PC-3 (cell line): ENCODE measurements around the gene PPARGC1A. TPM values are rescaled to one million over a fixed set of nuclear protein-coding genes. Genes with fewer than 3 reads are reported as not detected.

Experiments
- ATAC-seq: fragments of 200-7000 bp; cut with Tn5 transposase; 2 replicates; pipeline ENCODE4 v1.9.1; 2020; ENCODE audit warnings: mild to moderate bottlenecking, moderate library complexity
- BruUV-seq: library from RNA; stranded (reverse); fragments of 400-500 nt; replicated peaks from 2 replicates; lab custom pipeline; 2021; lab: Mats Ljungman, UMichigan
- CTCF ChIA-PET: fragments of 300-600 bp; sonication (Branson Sonifier 250); formaldehyde crosslinking; loops from one replicate; lab custom pipeline; 2022; ENCODE audit warnings: antibody characterized with exemption; lab: Charles Lee
- POLR2A ChIA-PET: fragments of 300-600 bp; sonication (Branson Sonifier 250); formaldehyde crosslinking; loops from one replicate; lab custom pipeline; 2022; ENCODE audit warnings: antibody characterized with exemption; ENCODE audit not compliant: unreplicated experiment; lab: Charles Lee
- DNase-seq: peaks from one replicate; pipeline ENCODE4 v3.0.0-alpha.2; 2015
- H2AFZ ChIP-seq: fragments of 300-600 bp; sonication (generic); 2 replicates; pipeline ENCODE4 v1.6.0; 2016; ENCODE audit warnings: antibody characterized with exemption, low read length
- H3F3A ChIP-seq: fragments of 300-600 bp; sonication (generic); one replicate; pipeline ENCODE4 v1.6.0; 2017; ENCODE audit warnings: antibody characterized with exemption, low read length, control low read depth, mild to moderate bottlenecking; ENCODE audit not compliant: unreplicated experiment
- H3K27ac ChIP-seq: fragments of 300-600 bp; sonication (generic); 2 replicates; pipeline ENCODE4 v1.5.1; 2016; ENCODE audit warnings: mild to moderate bottlenecking, low read length
- H3K27me3 ChIP-seq: fragments of 300-600 bp; sonication (generic); 2 replicates; pipeline ENCODE4 v1.6.1; 2016; ENCODE audit warnings: low read length, mixed read lengths
- H3K36me3 ChIP-seq: fragments of 300-600 bp; sonication (generic); 2 replicates; pipeline ENCODE4 v1.6.1; 2016; ENCODE audit warnings: low read depth, mixed run types, low read length, mixed read lengths
- H3K4me1 ChIP-seq: fragments of 300-600 bp; sonication (generic); 2 replicates; pipeline ENCODE4 v1.5.1; 2016; ENCODE audit warnings: low read length; ENCODE audit not compliant: insufficient read depth
- H3K4me2 ChIP-seq: fragments of 300-600 bp; sonication (generic); 2 replicates; pipeline ENCODE4 v1.6.0; 2016; ENCODE audit warnings: low read length
- H3K4me3 ChIP-seq: fragments of 300-600 bp; sonication (generic); 2 replicates; pipeline ENCODE4 v1.5.1; 2016; ENCODE audit warnings: mild to moderate bottlenecking, low read length, mixed read lengths
- H3K79me2 ChIP-seq: fragments of 300-600 bp; sonication (generic); 2 replicates; pipeline ENCODE4 v1.6.1; 2017; ENCODE audit warnings: low read length, mixed read lengths
- H3K9ac ChIP-seq: fragments of 300-600 bp; sonication (generic); 2 replicates; pipeline ENCODE4 v1.6.0; 2016; ENCODE audit warnings: mild to moderate bottlenecking, low read length
- H3K9me2 ChIP-seq: fragments of 300-600 bp; sonication (generic); replicated peaks from 2 replicates; pipeline ENCODE4 v1.6.1; 2016; ENCODE audit warnings: mixed run types, low read length, mixed read lengths
- H3K9me3 ChIP-seq: fragments of 300-600 bp; sonication (generic); 2 replicates; pipeline ENCODE4 v1.6.1; 2016; ENCODE audit warnings: low read length, mixed read lengths
- H4K20me1 ChIP-seq: fragments of 300-600 bp; sonication (generic); 2 replicates; pipeline ENCODE4 v1.6.1; 2016; ENCODE audit warnings: low read length, mixed read lengths
- EZH2 ChIP-seq: fragments of 300-600 bp; sonication (generic); IDR thresholded peaks from one replicate; pipeline ENCODE4 v1.6.1; 2017; ENCODE audit warnings: antibody characterized with exemption, mild to moderate bottlenecking, low read length; ENCODE audit not compliant: unreplicated experiment
- EZH2phosphoT487 ChIP-seq: fragments of 300-600 bp; sonication (generic); IDR thresholded peaks from 2 replicates; pipeline ENCODE4 v1.6.1; 2018; ENCODE audit warnings: mild to moderate bottlenecking, antibody characterized with exemption, low read length, borderline replicate concordance
- intact Hi-C: fragments of 100-400 bp; cut with micrococcal nuclease; formaldehyde crosslinking; loops from 2 replicates; pipeline ENCODE4 v1.9.0; 2023
- total RNA-seq: library from RNA; depleted of rRNA; stranded (reverse); fragments of >200 nt; gene quantifications from 2 replicates; pipeline ENCODE4 v1.2.3, GENCODE V29; 2014
- TF ChIP-seq, protein P1 (sequence below): fragments of 300-600 bp; sonication (generic); conservative IDR thresholded peaks from 2 replicates; pipeline ENCODE4 v1.5.1; 2017; ENCODE audit warnings: antibody characterized with exemption, low read depth, mild to moderate bottlenecking, low read length

Gene PPARGC1A
- total RNA-seq, 1 experiment from 2014 or later = not detected

DNA sequence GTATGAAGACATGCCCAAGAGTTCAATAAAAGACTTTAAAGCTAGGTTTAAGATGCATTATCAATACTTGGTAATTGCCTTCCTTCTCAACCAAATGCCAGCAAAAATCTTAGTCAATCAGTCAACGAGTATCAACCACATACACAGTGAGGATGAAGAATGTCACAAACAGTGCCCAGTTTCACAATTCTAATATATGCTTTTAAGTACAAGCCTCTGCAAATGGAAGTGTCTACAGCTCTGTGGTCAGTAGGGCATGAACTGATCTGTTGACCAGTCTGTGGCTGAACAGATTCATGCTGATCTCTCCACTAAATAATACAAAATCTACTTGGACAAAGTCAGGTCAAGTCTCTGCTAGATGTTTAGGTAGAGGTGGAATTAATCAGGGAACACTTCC, 27.9 kb downstream of the PPARGC1A start:
- no peak overlapping the region for H3K9ac ChIP-seq
- TF ChIP-seq EZH2 (no peak), EZH2phosphoT487 (no peak)
- TF ChIP-seq, protein P1, sequence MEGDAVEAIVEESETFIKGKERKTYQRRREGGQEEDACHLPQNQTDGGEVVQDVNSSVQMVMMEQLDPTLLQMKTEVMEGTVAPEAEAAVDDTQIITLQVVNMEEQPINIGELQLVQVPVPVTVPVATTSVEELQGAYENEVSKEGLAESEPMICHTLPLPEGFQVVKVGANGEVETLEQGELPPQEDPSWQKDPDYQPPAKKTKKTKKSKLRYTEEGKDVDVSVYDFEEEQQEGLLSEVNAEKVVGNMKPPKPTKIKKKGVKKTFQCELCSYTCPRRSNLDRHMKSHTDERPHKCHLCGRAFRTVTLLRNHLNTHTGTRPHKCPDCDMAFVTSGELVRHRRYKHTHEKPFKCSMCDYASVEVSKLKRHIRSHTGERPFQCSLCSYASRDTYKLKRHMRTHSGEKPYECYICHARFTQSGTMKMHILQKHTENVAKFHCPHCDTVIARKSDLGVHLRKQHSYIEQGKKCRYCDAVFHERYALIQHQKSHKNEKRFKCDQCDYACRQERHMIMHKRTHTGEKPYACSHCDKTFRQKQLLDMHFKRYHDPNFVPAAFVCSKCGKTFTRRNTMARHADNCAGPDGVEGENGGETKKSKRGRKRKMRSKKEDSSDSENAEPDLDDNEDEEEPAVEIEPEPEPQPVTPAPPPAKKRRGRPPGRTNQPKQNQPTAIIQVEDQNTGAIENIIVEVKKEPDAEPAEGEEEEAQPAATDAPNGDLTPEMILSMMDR = no peak
- H3K36me3 ChIP-seq = no peaks in the 10 kb centered on the region
- no peak overlapping the region for H2AFZ ChIP-seq
- H3K27me3 ChIP-seq = no peaks in the 10 kb centered on the region
- no peaks in the 10 kb centered on the region for H3K4me1 ChIP-seq
- H3K9me2 ChIP-seq = no peaks in the 10 kb centered on the region
- intact Hi-C loops = no loop called here
- ChIA-PET POLR2A (no interaction called here), CTCF (no interaction called here)
- no peaks in the 10 kb centered on the region for H3K9me3 ChIP-seq
- ATAC-seq (no peak), DNase-seq (no peak)
- no peaks in the 10 kb centered on the region for H4K20me1 ChIP-seq
- no peak overlapping the region for H3K4me3 ChIP-seq
- H3F3A ChIP-seq = no peaks in the 10 kb centered on the region
- no peaks in the 10 kb centered on the region for H3K79me2 ChIP-seq
- H3K27ac ChIP-seq = no peak overlapping the region
- H3K4me2 ChIP-seq = no peak overlapping the region
- no TSS peak for BruUV-seq

DNA sequence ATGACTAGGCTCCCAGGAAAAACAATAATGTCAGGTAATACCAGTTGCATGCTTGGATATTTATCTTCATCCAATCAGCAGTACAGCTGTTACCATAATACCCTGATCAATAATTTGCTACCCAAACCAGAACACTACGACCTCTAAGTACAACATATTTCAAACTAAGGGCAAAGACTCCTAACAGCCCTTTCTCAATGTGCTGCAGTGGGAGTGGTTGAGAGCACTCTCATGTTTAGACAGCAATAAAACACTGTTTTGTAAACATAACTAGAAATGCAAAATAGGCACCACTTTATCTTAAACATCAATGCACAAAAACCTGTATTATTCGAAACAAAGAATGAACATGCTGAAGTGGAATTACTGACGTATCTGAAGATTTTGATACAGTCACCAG, 28.9 kb downstream of the PPARGC1A start:
- intact Hi-C loops = no loop called here
- no peak for DNase-seq
- no peaks in the 10 kb centered on the region for H3K9me2 ChIP-seq
- CTCF ChIA-PET = no interaction called here
- H4K20me1 ChIP-seq = no peaks in the 10 kb centered on the region
- H3K4me1 ChIP-seq = no peaks in the 10 kb centered on the region
- H3F3A ChIP-seq = no peaks in the 10 kb centered on the region
- ATAC-seq = no peak
- BruUV-seq = no TSS peak
- H3K27me3 ChIP-seq = no peaks in the 10 kb centered on the region
- H3K36me3 ChIP-seq = no peaks in the 10 kb centered on the region
- no peak overlapping the region for H3K4me3 ChIP-seq
- no peak overlapping the region for H3K9ac ChIP-seq
- H3K4me2 ChIP-seq = no peak overlapping the region
- POLR2A ChIA-PET = no interaction called here
- no peak overlapping the region for H2AFZ ChIP-seq
- H3K79me2 ChIP-seq = no peaks in the 10 kb centered on the region
- no peak overlapping the region for H3K27ac ChIP-seq
- TF ChIP-seq EZH2 (no peak), EZH2phosphoT487 (no peak)
- TF ChIP-seq, protein P1 = no peak
- no peaks in the 10 kb centered on the region for H3K9me3 ChIP-seq

- ChIA-PET POLR2A (no interaction called here), CTCF (no interaction called here)
- ATAC-seq (no peak), DNase-seq (no peak)
- Histone ChIP-seq H3K27me3 (no peaks in the 10 kb centered on the region), H3F3A (no peaks in the 10 kb centered on the region), H3K9me3 (no peaks in the 10 kb centered on the region), H3K27ac (no peak overlapping the region), H3K36me3 (no peaks in the 10 kb centered on the region), H2AFZ (no peak overlapping the region), H3K4me3 (no peak overlapping the region), H3K9ac (no peak overlapping the region), H3K79me2 (no peaks in the 10 kb centered on the region), H4K20me1 (no peaks in the 10 kb centered on the region), H3K9me2 (no peaks in the 10 kb centered on the region), H3K4me1 (no peaks in the 10 kb centered on the region), H3K4me2 (no peak overlapping the region)
- intact Hi-C loops = no loop called here
- BruUV-seq = no TSS peak
- TF ChIP-seq EZH2 (no peak), EZH2phosphoT487 (no peak)
- TF ChIP-seq, protein P1 = no peak
Observed at GRCh38 chr4:23857367-23857959, 32.4 kb downstream of the PPARGC1A start.
